DND-41 (cell line): ENCODE results near the gene SIPA1L3.

Source experiments
- EZH2 ChIP-seq: IDR thresholded peaks from 3 replicates; pipeline ENCODE4 v1.6.1; 2012; ENCODE audit warnings: borderline replicate concordance, low read depth, mild to moderate bottlenecking, moderate library complexity, low read length, inconsistent platforms; ENCODE audit not compliant: severe bottlenecking
- TF ChIP-seq, protein P1 (sequence below): IDR thresholded peaks from 2 replicates; pipeline ENCODE4 v1.5.1; 2012; ENCODE audit warnings: borderline replicate concordance, low read length, moderate library complexity, mild to moderate bottlenecking; ENCODE audit not compliant: poor library complexity, severe bottlenecking; ENCODE audit errors: extremely low read depth

DNA sequence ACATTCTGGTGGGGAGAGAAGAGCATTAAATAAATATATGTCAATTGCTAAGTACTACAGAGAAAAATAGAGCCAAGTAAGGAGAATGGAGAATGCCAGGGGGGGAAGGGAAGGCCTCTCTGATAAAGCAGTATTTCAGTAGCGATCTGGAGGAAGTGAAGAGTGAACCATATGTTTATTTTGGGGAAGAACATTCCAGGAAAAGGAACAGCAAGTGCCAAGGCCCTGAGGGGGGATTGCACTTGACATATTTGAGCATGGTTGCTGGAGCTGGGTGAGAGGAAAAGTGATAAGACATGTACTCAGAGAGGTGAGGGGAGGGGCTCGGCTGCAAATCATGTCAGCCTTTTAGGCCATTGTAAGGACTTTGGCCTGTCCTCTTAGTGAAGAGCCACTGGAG lies 31.0 kb upstream of the SIPA1L3 start:
- TF ChIP-seq, protein P1, sequence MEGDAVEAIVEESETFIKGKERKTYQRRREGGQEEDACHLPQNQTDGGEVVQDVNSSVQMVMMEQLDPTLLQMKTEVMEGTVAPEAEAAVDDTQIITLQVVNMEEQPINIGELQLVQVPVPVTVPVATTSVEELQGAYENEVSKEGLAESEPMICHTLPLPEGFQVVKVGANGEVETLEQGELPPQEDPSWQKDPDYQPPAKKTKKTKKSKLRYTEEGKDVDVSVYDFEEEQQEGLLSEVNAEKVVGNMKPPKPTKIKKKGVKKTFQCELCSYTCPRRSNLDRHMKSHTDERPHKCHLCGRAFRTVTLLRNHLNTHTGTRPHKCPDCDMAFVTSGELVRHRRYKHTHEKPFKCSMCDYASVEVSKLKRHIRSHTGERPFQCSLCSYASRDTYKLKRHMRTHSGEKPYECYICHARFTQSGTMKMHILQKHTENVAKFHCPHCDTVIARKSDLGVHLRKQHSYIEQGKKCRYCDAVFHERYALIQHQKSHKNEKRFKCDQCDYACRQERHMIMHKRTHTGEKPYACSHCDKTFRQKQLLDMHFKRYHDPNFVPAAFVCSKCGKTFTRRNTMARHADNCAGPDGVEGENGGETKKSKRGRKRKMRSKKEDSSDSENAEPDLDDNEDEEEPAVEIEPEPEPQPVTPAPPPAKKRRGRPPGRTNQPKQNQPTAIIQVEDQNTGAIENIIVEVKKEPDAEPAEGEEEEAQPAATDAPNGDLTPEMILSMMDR = no peak
- TF ChIP-seq EZH2 = no peak
